ENCODE results near the gene CDH13. TPM values are rescaled to one million over a fixed set of nuclear protein-coding genes. Genes with fewer than 3 reads are reported as not detected.

CDH13 gene
- total and polyA plus RNA-seq, 3 experiments from 2014 or later = not detected

GRCh38 chr16:83272843-83273242, 646.1 kb downstream of the CDH13 start:
- CTCF ChIA-PET = no interaction called here
- no peaks in the 10 kb centered on the region for H3K4me1 Mint-ChIP-seq

GRCh38 chr16:83273504-83274173, 646.9 kb downstream of the CDH13 start:
- Histone ChIP-seq H3K36me3 (ENCODE audit: insufficient read depth, low read length) (no peaks in the 10 kb centered on the region), H3K4me1 (ENCODE audit: insufficient read depth, low read length) (no peaks in the 10 kb centered on the region), H3K27me3 (ENCODE audit: insufficient read depth, low read length, poor library complexity, severe bottlenecking) (no peaks in the 10 kb centered on the region), H3K4me3 (ENCODE audit: low read length) (no peak overlapping the region), H3K27ac (ENCODE audit: low read depth, low read length) (no peak overlapping the region), H3K9me3 (ENCODE audit: low read length) (no peaks in the 10 kb centered on the region)
- H3K4me1 Mint-ChIP-seq = no peaks in the 10 kb centered on the region
- DNase-seq = no peak
- no peaks in the 10 kb centered on the region for H3K27me3 Mint-ChIP-seq
- H3K4me3 Mint-ChIP-seq = no peak overlapping the region
- CTCF ChIA-PET = no interaction called here
- H3K36me3 Mint-ChIP-seq = no peaks in the 10 kb centered on the region
- POLR2A ChIA-PET = no interaction called here
- no peak overlapping the region for H3K27ac Mint-ChIP-seq
- H3K9me3 Mint-ChIP-seq = peaks cover 0 to 2% (median 0%) of the 10 kb centered on the region in 5 donors

More at GRCh38 chr16:83272843-83273242, 646.1 kb downstream of the CDH13 start:
- H3K4me1 ChIP-seq (ENCODE audit: insufficient read depth, low read length) = no peaks in the 10 kb centered on the region
- Mint-ChIP-seq H3K36me3 (no peaks in the 10 kb centered on the region), H3K9me3 (peaks cover 0 to 2% (median 0%) of the 10 kb centered on the region in 5 donors), H3K4me3 (no peak overlapping the region), H3K27ac (no peak overlapping the region), H3K27me3 (no peaks in the 10 kb centered on the region)
- H3K9me3 ChIP-seq (ENCODE audit: low read length) = no peaks in the 10 kb centered on the region
- H3K27me3 ChIP-seq (ENCODE audit: insufficient read depth, low read length, poor library complexity, severe bottlenecking) = no peaks in the 10 kb centered on the region
- H3K27ac ChIP-seq (ENCODE audit: low read depth, low read length) = no peak overlapping the region
- DNase-seq = no peak
- POLR2A ChIA-PET = no interaction called here
- H3K36me3 ChIP-seq (ENCODE audit: insufficient read depth, low read length) = no peaks in the 10 kb centered on the region
- no peak overlapping the region for H3K4me3 ChIP-seq (ENCODE audit: low read length)

GRCh38 chr16:83279251-83279650, 652.5 kb downstream of the CDH13 start:
- no peaks in the 10 kb centered on the region for H3K27me3 Mint-ChIP-seq
- Histone ChIP-seq H3K4me3 (ENCODE audit: low read length) (no peak overlapping the region), H3K27me3 (ENCODE audit: insufficient read depth, low read length, poor library complexity, severe bottlenecking) (no peaks in the 10 kb centered on the region), H3K27ac (ENCODE audit: low read depth, low read length) (no peak overlapping the region), H3K36me3 (ENCODE audit: insufficient read depth, low read length) (no peaks in the 10 kb centered on the region), H3K9me3 (ENCODE audit: low read length) (no peaks in the 10 kb centered on the region), H3K4me1 (ENCODE audit: insufficient read depth, low read length) (no peaks in the 10 kb centered on the region)
- H3K4me1 Mint-ChIP-seq = no peaks in the 10 kb centered on the region
- H3K9me3 Mint-ChIP-seq = no peaks in the 10 kb centered on the region
- no peaks in the 10 kb centered on the region for H3K36me3 Mint-ChIP-seq
- H3K27ac Mint-ChIP-seq = no peak overlapping the region
- DNase-seq = no peak
- ChIA-PET POLR2A (no interaction called here), CTCF (no interaction called here)
- H3K4me3 Mint-ChIP-seq = no peak overlapping the region

- Histone ChIP-seq H3K4me3 (ENCODE audit: low read length) (no peak overlapping the region), H3K4me1 (ENCODE audit: insufficient read depth, low read length) (no peaks in the 10 kb centered on the region), H3K9me3 (ENCODE audit: low read length) (no peaks in the 10 kb centered on the region), H3K27ac (ENCODE audit: low read depth, low read length) (no peak overlapping the region), H3K27me3 (ENCODE audit: insufficient read depth, low read length, poor library complexity, severe bottlenecking) (no peaks in the 10 kb centered on the region), H3K36me3 (ENCODE audit: insufficient read depth, low read length) (no peaks in the 10 kb centered on the region)
- CTCF ChIA-PET = no interaction called here
- Mint-ChIP-seq H3K27ac (no peak overlapping the region), H3K4me3 (no peak overlapping the region), H3K9me3 (peaks cover 0 to 6% (median 0%) of the 10 kb centered on the region in 5 donors), H3K36me3 (no peaks in the 10 kb centered on the region), H3K4me1 (no peaks in the 10 kb centered on the region), H3K27me3 (peaks cover 0 to 4% of the 10 kb centered on the region in 2 donors)
- POLR2A ChIA-PET = no interaction called here
- no peak for DNase-seq
These were observed 659.2 kb downstream of the CDH13 start for GRCh38 chr16:83285921-83286320.

GRCh38 chr16:83296505-83296904, 669.7 kb downstream of the CDH13 start:
- no peaks in the 10 kb centered on the region for H3K27me3 ChIP-seq (ENCODE audit: insufficient read depth, low read length, poor library complexity, severe bottlenecking)
- no peak for DNase-seq
- Mint-ChIP-seq H3K9me3 (no peaks in the 10 kb centered on the region), H3K27ac (no peak overlapping the region), H3K36me3 (no peaks in the 10 kb centered on the region), H3K4me3 (no peak overlapping the region), H3K27me3 (peaks cover 0 to 7% of the 10 kb centered on the region in 2 donors), H3K4me1 (no peaks in the 10 kb centered on the region)
- no peak overlapping the region for H3K4me3 ChIP-seq (ENCODE audit: low read length)
- H3K4me1 ChIP-seq (ENCODE audit: insufficient read depth, low read length) = no peaks in the 10 kb centered on the region
- no peak overlapping the region for H3K27ac ChIP-seq (ENCODE audit: low read depth, low read length)
- H3K36me3 ChIP-seq (ENCODE audit: insufficient read depth, low read length) = no peaks in the 10 kb centered on the region
- POLR2A ChIA-PET = no interaction called here
- CTCF ChIA-PET = no interaction called here
- H3K9me3 ChIP-seq (ENCODE audit: low read length) = no peaks in the 10 kb centered on the region

- no peak overlapping the region for H3K27ac Mint-ChIP-seq
- Histone ChIP-seq H3K36me3 (ENCODE audit: insufficient read depth, low read length) (no peaks in the 10 kb centered on the region), H3K27me3 (ENCODE audit: insufficient read depth, low read length, poor library complexity, severe bottlenecking) (no peaks in the 10 kb centered on the region), H3K9me3 (ENCODE audit: low read length) (no peaks in the 10 kb centered on the region), H3K27ac (ENCODE audit: low read depth, low read length) (no peak overlapping the region), H3K4me3 (ENCODE audit: low read length) (no peak overlapping the region), H3K4me1 (ENCODE audit: insufficient read depth, low read length) (no peaks in the 10 kb centered on the region)
- H3K4me3 Mint-ChIP-seq = no peak overlapping the region
- H3K9me3 Mint-ChIP-seq = no peaks in the 10 kb centered on the region
- no peak for DNase-seq
- CTCF ChIA-PET = no interaction called here
- POLR2A ChIA-PET = no interaction called here
- H3K4me1 Mint-ChIP-seq = no peaks in the 10 kb centered on the region
- peaks cover 0 to 7% of the 10 kb centered on the region in 2 donors for H3K27me3 Mint-ChIP-seq
- no peaks in the 10 kb centered on the region for H3K36me3 Mint-ChIP-seq
These were observed 671.8 kb downstream of the CDH13 start for GRCh38 chr16:83298541-83298940.

- Histone ChIP-seq H3K36me3 (ENCODE audit: insufficient read depth, low read length) (no peaks in the 10 kb centered on the region), H3K27ac (ENCODE audit: low read depth, low read length) (no peak overlapping the region), H3K27me3 (ENCODE audit: insufficient read depth, low read length, poor library complexity, severe bottlenecking) (no peaks in the 10 kb centered on the region), H3K9me3 (ENCODE audit: low read length) (no peaks in the 10 kb centered on the region), H3K4me3 (ENCODE audit: low read length) (no peak overlapping the region), H3K4me1 (ENCODE audit: insufficient read depth, low read length) (no peaks in the 10 kb centered on the region)
- Mint-ChIP-seq H3K27me3 (peaks cover 0 to 3% of the 10 kb centered on the region in 2 donors), H3K36me3 (no peaks in the 10 kb centered on the region), H3K9me3 (peaks cover 0 to 1% (median 0%) of the 10 kb centered on the region in 5 donors), H3K27ac (no peak overlapping the region), H3K4me1 (no peaks in the 10 kb centered on the region), H3K4me3 (no peak overlapping the region)
- POLR2A ChIA-PET = no interaction called here
- CTCF ChIA-PET = no interaction called here
- DNase-seq = no peak
These were observed 673.6 kb downstream of the CDH13 start for GRCh38 chr16:83300326-83300725.

- no peak overlapping the region for H3K27ac ChIP-seq (ENCODE audit: low read depth, low read length)
- H3K4me3 Mint-ChIP-seq = no peak overlapping the region
- H3K27ac Mint-ChIP-seq = no peak overlapping the region
- no peaks in the 10 kb centered on the region for H3K4me1 Mint-ChIP-seq
- H3K36me3 Mint-ChIP-seq = no peaks in the 10 kb centered on the region
- no peaks in the 10 kb centered on the region for H3K9me3 ChIP-seq (ENCODE audit: low read length)
- no peaks in the 10 kb centered on the region for H3K4me1 ChIP-seq (ENCODE audit: insufficient read depth, low read length)
- no peaks in the 10 kb centered on the region for H3K36me3 ChIP-seq (ENCODE audit: insufficient read depth, low read length)
- H3K27me3 Mint-ChIP-seq = peaks cover 0 to 1% of the 10 kb centered on the region in 2 donors
- ChIA-PET POLR2A (no interaction called here), CTCF (no interaction called here)
- peaks cover 0 to 1% (median 0%) of the 10 kb centered on the region in 5 donors for H3K9me3 Mint-ChIP-seq
- DNase-seq = no peak
- no peaks in the 10 kb centered on the region for H3K27me3 ChIP-seq (ENCODE audit: insufficient read depth, low read length, poor library complexity, severe bottlenecking)
- H3K4me3 ChIP-seq (ENCODE audit: low read length) = no peak overlapping the region
These were observed 675.2 kb downstream of the CDH13 start for GRCh38 chr16:83301971-83302370.
